Astrocyte of the spinal cord (primary cell): ENCODE measurements around the gene RSPH9.
A peak's percentile ranks its signal among the peaks of the same experiment; 100 is the strongest.
"Not testable (repeated sequence)": the region's sequence is repeated elsewhere in the genome, so short reads cannot be mapped to it uniquely, and the experiment has no call there.

Experiments used
- DNase-seq: peaks from one replicate; pipeline ENCODE4 v3.0.0; 2011; ENCODE audit warnings: low read depth, low spot score
- H3K4me3 ChIP-seq: 2 replicates; pipeline ENCODE4 v1.5.1; 2011; ENCODE audit warnings: low read depth, mild to moderate bottlenecking, low read length, moderate library complexity
- in situ Hi-C: cut with HindIII; loops from 2 replicates; pipeline ENCODE4 v1.10.0; 2017; ENCODE audit warnings: low sequenced_read_pairs
- TF ChIP-seq, protein P1 (sequence below): IDR thresholded peaks from 2 replicates; pipeline ENCODE4 v1.5.1; 2012; ENCODE audit warnings: low read depth, mild to moderate bottlenecking, low read length, inconsistent platforms

Gene RSPH9

DNA sequence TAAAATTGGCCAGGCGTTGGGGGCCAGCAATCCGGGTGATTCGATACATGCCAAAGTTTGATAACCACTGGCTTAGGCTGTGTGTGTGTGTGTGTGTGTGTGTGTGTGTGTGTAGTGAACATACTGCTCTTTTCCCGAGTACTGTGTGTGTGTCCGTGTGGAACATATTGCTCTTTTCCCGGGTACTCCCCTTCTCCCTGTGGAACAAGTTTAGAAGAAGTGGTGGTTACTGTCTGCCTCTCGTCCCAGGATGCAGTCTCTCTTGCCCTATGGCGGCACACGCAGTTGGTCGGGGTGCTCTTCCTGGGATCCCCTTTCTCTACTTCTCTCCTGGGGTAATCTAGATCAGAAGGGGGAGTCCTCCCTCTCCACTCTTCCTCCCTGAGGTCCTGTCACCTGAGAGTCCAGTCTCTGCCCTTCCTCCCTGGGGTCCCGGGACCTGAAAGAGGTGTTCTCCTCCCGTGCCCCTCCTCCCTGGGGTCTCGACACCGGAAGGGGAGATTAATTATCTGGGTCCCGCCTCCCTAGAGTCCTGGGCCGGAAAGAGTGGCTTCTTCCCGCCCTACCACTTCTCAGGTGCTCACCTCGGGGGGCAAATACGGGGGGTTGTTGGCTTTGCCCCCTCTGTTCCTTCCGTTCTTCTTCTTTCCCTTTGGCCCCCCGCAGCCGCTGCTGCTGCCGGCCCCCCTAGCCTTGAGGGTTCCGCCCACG, 16.3 kb upstream of the RSPH9 start:
- peak; percentile 46 for DNase-seq
- in situ Hi-C loops, result no loop called here
- H3K4me3 ChIP-seq, result peak overlapping the region; percentile 97
- TF ChIP-seq, protein P1, sequence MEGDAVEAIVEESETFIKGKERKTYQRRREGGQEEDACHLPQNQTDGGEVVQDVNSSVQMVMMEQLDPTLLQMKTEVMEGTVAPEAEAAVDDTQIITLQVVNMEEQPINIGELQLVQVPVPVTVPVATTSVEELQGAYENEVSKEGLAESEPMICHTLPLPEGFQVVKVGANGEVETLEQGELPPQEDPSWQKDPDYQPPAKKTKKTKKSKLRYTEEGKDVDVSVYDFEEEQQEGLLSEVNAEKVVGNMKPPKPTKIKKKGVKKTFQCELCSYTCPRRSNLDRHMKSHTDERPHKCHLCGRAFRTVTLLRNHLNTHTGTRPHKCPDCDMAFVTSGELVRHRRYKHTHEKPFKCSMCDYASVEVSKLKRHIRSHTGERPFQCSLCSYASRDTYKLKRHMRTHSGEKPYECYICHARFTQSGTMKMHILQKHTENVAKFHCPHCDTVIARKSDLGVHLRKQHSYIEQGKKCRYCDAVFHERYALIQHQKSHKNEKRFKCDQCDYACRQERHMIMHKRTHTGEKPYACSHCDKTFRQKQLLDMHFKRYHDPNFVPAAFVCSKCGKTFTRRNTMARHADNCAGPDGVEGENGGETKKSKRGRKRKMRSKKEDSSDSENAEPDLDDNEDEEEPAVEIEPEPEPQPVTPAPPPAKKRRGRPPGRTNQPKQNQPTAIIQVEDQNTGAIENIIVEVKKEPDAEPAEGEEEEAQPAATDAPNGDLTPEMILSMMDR, result no peak

DNA sequence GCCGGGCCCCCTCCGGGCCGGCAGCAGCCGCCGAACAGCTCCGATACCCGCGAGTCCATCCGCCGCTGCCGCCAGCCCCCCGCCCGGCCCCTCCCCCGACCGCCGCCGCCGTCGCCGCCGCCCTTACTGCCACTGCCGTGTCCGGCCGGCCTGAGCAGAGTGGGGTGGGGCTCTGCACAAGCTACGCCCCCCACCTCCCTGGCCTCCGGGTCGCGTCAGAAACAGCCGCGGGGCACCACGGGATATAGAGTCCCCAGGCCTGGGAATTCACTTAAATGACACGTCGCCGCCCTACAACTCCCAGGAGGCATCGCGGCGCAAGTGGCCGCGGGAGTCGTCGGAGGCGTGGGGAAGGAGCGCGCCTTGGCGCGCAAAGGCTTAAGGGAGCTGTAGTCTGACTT, 15.7 kb upstream of the RSPH9 start, which contains the start of gene GTPBP2:
Gene GTPBP2, minus strand, starts transcription at position 161 of the 401 bp plus-strand sequence. Its CDS starts 102 bp downstream, at position 59.
- in situ Hi-C loops, result no loop called here
- peak within 1 kb of the TSS; percentile 97 for H3K4me3 ChIP-seq
- TF ChIP-seq, protein P1, result no peak

DNA sequence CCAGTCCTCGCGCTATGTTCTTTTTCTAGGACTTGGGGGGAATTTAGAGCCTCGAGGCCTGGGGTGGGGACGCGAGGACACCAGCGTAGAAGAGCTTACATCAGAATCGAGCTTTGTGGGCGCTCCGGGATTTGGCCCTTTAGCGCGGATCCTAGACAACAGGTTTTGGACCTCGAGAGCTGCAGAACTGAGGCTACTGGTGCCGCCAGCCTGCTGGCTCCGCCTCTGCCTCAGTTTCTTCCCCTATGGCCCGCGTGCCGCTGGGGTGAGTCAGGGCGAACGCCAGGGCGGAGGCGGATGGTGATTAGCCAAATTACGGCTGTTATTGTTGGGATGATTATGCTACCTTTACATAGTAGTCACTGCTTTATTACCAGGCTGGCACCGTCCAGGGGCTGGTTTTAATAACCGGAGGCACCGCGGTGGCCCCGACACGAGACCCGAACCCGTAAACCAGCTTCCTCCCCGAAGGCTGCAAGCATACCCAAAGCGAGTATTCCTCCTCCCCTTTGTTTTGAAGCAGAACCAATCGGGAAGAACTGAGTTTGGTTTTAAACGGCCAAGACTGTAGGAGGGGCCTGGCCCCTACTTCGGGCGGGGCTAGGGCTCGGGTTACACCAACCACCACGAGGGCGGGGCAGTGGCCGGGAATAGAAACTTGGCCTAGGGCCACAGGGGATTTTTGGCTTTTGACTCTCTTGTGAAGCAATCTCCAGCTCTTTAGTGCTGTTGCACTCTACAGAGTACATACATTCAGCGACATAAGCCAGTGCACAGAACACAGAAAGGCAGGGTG, 15.1 kb upstream of the RSPH9 start:
- DNase-seq, result peak; percentile 99
- in situ Hi-C loops, result no loop called here
- H3K4me3 ChIP-seq, result peak overlapping the region; percentile 97
- TF ChIP-seq, protein P1, result no peak

More for the DNA sequence above, 15.7 kb upstream of the RSPH9 start, which contains the start of gene GTPBP2:
- peak; percentile 100 for DNase-seq

DNA sequence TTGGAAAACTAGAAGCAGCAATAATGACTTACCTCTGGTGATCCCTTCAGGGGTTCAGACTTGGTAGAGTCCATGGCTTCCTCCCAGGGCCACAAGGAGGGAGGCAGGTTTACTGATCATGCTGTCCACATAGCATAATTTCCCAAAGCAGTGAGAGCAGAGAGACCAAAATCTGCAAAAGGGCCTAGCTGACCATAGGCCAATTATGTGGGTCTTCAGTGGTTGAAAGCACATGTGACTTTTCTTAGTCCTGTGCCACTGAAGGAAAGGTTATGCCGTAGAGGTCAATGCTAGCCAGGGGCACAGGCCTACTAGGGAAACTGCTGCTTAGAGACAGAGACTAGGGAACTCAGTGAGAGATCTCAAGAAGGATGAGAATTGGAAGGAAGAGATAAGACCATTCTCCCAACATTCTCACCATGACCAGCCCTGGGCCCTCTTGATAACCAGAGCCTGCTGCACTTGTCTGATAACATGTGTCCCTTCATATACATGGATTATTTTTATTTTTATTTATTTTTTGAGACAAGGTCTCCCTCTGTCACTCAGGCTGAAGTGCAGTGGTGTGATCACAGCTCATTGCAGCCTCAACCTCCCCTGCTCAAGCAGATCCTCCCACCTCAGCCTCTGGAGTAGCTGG, 13.7 kb upstream of the RSPH9 start:
- no peak for DNase-seq
- H3K4me3 ChIP-seq, result no peak overlapping the region
- in situ Hi-C loops, result no loop called here
- TF ChIP-seq, protein P1, result no peak

DNA sequence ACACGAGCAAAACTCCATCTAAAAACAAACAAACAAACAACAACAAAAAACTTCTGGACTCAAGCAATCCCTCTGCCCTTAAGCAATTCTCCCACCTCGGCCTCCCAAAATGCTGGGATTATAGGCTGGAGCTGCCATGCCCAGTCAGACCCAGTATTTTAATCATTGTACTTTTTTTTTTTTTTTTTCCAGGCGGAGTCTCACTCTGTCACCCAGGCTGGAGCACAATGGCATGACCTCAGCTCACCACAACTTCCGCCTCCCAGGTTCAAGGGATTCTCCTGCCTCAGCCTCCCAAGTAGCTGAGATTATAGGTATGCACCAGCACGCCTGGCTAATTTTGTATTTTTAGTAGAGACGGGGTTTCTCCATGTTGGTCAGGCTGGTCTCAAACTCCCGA, 11.8 kb upstream of the RSPH9 start:
- DNase-seq, in situ Hi-C loops: not testable (repeated sequence)

DNA sequence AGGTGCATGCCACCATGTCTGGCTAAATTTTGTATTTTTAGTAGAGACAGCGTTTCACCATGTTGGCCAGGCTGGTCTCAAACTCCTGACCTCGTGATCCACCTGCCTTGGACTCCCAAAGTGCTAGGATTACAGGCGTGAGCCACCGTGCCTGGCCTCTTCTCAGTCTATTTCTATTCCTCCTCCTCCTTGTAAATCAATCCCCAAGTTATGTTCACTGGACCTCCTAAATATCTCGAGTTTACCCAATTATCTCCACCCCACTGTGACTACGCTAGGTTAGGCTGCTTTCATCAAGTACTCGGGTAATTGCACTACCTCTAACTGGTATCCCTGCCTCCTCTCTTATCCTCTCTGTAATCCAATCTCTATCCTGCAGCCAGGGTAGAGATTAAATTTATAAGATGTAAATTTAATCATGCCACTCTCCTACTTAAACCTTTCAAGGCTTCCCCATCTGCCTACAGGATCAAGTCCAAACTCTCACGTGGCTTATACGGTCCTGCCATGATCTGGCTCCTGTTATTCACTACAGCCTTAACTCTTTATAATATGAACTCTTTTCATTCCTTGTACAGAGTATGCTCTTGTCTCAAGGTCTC, 10.0 kb upstream of the RSPH9 start:
- no peak overlapping the region for H3K4me3 ChIP-seq
- TF ChIP-seq, protein P1, result no peak
- no peak for DNase-seq
- in situ Hi-C loops, result no loop called here

More for the DNA sequence above, 11.8 kb upstream of the RSPH9 start:
- H3K4me3 ChIP-seq, result not testable (repeated sequence)
